ENCODE measurements around the gene TMEM143. TPM values are rescaled to one million over a fixed set of nuclear protein-coding genes. Genes with fewer than 3 reads are reported as not detected.
"Not testable (repeated sequence)": the region's sequence is repeated elsewhere in the genome, so short reads cannot be mapped to it uniquely, and the experiment has no call there.

TMEM143 gene
- polyA plus RNA-seq, 1 donor = 10.3 TPM

DNA sequence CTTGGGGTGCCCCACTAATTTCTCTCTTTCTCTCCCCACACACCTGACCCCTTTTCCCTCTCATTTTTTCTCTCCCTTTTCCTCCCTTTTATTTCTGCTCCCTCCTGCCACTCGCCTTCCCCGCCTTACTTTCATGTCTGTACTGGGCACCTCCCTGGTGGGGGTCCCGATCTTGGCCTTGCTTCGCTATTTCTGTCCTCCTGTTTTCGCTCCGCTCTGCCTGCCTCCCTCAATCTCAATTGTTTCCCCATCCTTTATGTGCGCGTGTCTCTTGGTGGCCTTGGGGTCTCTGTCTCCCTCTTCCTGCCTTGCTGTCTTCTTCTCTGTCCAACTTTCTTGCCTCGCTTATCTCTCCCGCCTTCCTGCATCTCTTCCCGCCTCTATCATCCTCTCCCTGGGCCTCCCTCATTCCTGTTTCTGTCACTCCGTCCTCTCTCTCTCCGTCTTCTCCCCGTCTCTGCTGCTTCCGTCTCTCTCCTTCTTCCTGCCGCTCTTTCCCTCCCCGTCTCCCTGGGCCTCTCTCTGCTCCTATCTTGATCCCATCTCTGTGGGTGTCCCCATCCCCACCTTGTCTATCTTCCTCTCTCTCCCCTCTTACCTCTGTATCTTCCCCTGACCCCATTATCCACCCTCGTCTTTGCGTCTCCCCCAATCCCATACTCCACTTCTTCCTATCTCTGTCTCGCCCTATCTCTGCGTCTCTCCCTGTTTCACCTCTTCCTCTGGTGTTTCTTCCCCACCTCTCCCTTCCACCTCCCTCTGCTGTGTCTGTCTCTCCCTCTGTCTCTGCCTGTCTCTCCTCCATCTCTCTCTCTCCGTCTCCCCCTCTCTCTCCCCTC, 33.7 kb upstream of the TMEM143 start:
- H3K4me1 ChIP-seq (ENCODE audit: control insufficient read depth, insufficient read depth, low read length) = peaks cover 27% of the 10 kb centered on the region
- H3K4me3 ChIP-seq (ENCODE audit: low read length) = peak overlapping the region; percentile 22
- no peak overlapping the region for H3K27ac ChIP-seq (ENCODE audit: low read length)
- H3K36me3 ChIP-seq (ENCODE audit: control insufficient read depth, insufficient read depth, low read length) = no peaks in the 10 kb centered on the region
- peaks cover 16% of the 10 kb centered on the region for H3K9me3 ChIP-seq (ENCODE audit: control insufficient read depth, low read depth, low read length)
- H3K27me3 ChIP-seq (ENCODE audit: control insufficient read depth, insufficient read depth, low read length) = peaks cover 57% of the 10 kb centered on the region
- no peak for DNase-seq
- WGBS (ENCODE audit: insufficient coverage, low lambda C conversion rate) = 45% methylated on average over 17 of the region's 22 CpGs

DNA sequence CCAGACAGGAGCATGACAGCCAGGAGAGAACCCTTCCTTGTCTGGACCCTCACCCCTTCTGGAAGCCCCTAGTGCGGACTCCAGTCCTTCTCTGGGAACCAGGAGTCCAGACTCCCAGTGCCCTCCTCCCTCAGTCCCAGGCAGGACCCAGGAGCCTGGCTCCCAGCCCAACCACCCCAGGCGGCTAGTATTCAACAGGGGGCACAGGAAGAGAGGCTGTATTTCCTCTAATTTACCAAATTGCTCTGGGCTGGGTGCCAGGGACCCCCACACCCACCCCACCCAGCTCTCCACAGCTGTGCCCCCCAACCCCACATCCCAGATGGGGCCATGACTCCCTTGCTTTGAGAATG, 33.1 kb upstream of the TMEM143 start:
- H3K4me3 ChIP-seq (ENCODE audit: low read length) = no peak overlapping the region
- WGBS (ENCODE audit: insufficient coverage, low lambda C conversion rate) = no CpG with 5 or more reads among the region's 2 CpGs
- no peaks in the 10 kb centered on the region for H3K36me3 ChIP-seq (ENCODE audit: control insufficient read depth, insufficient read depth, low read length)
- no peak for DNase-seq
- H3K27me3 ChIP-seq (ENCODE audit: control insufficient read depth, insufficient read depth, low read length) = peaks cover 61% of the 10 kb centered on the region
- peaks cover 27% of the 10 kb centered on the region for H3K4me1 ChIP-seq (ENCODE audit: control insufficient read depth, insufficient read depth, low read length)
- no peak overlapping the region for H3K27ac ChIP-seq (ENCODE audit: low read length)
- peaks cover 16% of the 10 kb centered on the region for H3K9me3 ChIP-seq (ENCODE audit: control insufficient read depth, low read depth, low read length)

DNA sequence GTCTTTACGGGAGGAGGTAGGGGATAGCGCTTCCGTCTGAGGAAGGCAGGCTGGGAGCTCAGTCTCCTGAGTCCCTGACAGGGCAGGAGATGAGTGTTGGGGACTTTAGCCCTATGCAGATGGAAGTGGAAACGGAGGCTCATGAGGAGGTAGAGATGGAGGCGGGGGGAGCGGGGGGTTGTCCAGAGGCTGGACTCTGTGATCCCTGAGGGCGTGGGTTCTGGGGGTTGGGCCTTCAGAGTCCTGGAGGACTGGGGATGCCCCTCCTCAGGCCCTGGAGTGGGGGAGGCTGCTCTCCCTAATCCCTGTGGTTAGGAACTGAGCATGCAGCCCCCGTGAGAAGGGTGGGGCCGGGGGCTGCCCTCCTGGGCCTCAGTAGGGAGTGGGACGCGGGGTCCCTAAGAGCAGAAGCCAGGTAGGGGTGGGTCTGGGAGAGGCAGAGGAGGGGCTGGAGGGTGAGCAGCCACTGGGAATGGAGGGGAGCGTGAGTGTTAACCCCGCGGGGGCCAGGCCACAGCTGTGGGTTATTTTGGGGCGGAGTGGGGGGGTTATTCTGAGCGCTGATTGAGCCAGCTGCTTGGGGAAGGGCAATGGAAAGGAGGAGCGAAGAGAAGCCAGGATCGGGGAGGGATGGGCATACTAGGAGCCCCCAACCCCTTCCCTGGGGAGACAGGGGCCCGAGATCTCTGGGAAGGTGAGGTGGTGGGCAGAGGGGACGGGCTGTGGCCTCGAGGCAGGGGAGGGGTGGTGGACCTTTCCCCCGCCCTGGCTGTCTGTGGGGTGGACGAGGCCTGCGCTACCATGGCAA, 32.5 kb upstream of the TMEM143 start:
- Histone ChIP-seq H3K9me3 (ENCODE audit: control insufficient read depth, low read depth, low read length) (peaks cover 16% of the 10 kb centered on the region), H3K4me1 (ENCODE audit: control insufficient read depth, insufficient read depth, low read length) (peaks cover 27% of the 10 kb centered on the region), H3K27me3 (ENCODE audit: control insufficient read depth, insufficient read depth, low read length) (peaks cover 61% of the 10 kb centered on the region), H3K36me3 (ENCODE audit: control insufficient read depth, insufficient read depth, low read length) (no peaks in the 10 kb centered on the region), H3K27ac (ENCODE audit: low read length) (no peak overlapping the region), H3K4me3 (ENCODE audit: low read length) (no peak overlapping the region)
- peak in 1 of 2 donors; percentile 54 for DNase-seq
- no CpG with 5 or more reads among the region's 24 CpGs for WGBS (ENCODE audit: insufficient coverage, low lambda C conversion rate)

DNA sequence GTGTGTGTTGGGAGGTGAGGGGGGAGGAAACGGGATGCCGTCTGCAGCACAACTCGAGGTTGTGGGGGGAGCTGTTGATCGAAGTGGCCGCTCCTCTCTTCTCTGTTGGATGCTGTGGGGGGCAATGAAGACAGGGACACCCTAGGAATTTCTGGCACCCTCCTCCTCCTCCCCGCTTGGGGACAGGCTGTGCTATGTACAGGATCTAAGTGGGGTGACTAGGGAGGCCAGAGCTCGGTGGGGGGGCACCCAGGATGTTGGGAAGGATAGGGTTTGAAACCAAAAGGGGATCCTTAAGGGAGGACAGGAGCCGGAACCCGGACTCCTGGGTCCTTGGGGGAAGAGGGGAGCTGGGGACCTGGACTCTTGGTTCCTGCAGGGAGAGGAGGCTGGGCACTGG, 31.8 kb upstream of the TMEM143 start:
- Histone ChIP-seq H3K27me3 (ENCODE audit: control insufficient read depth, insufficient read depth, low read length) (peaks cover 61% of the 10 kb centered on the region), H3K36me3 (ENCODE audit: control insufficient read depth, insufficient read depth, low read length) (no peaks in the 10 kb centered on the region), H3K4me3 (ENCODE audit: low read length) (no peak overlapping the region), H3K27ac (ENCODE audit: low read length) (no peak overlapping the region), H3K9me3 (ENCODE audit: control insufficient read depth, low read depth, low read length) (peaks cover 16% of the 10 kb centered on the region), H3K4me1 (ENCODE audit: control insufficient read depth, insufficient read depth, low read length) (peaks cover 27% of the 10 kb centered on the region)
- no peak for DNase-seq
- no CpG with 5 or more reads among the region's 9 CpGs for whole genome bisulfite sequencing (ENCODE audit: insufficient coverage, low lambda C conversion rate)

DNA sequence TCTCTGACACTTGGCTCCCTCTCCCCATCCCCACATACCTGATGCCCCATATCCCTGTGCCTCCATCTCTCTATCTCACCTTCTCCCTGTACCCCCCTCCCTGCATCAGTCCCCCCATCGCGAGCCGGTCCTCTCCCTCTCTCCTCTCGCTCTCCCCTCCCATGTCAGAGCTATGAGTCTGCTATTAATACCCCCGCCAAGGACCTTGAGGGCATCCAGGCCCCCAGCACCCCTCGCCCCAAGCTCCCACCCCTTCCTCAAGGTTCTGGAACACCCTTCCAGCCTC, 31.4 kb upstream of the TMEM143 start:
- Histone ChIP-seq H3K27ac (ENCODE audit: low read length) (no peak overlapping the region), H3K27me3 (ENCODE audit: control insufficient read depth, insufficient read depth, low read length) (peaks cover 61% of the 10 kb centered on the region), H3K9me3 (ENCODE audit: control insufficient read depth, low read depth, low read length) (peaks cover 16% of the 10 kb centered on the region), H3K36me3 (ENCODE audit: control insufficient read depth, insufficient read depth, low read length) (no peaks in the 10 kb centered on the region), H3K4me3 (ENCODE audit: low read length) (no peak overlapping the region), H3K4me1 (ENCODE audit: control insufficient read depth, insufficient read depth, low read length) (peaks cover 27% of the 10 kb centered on the region)
- no CpG with 5 or more reads among the region's 6 CpGs for WGBS (ENCODE audit: insufficient coverage, low lambda C conversion rate)
- DNase-seq = no peak

GRCh38 chr19:48394331-48395169, 30.8 kb upstream of the TMEM143 start:
- WGBS (ENCODE audit: insufficient coverage, low lambda C conversion rate) = no CpG with 5 or more reads among the region's 38 CpGs
- Histone ChIP-seq H3K27me3 (ENCODE audit: control insufficient read depth, insufficient read depth, low read length) (peaks cover 61% of the 10 kb centered on the region), H3K4me3 (ENCODE audit: low read length) (no peak overlapping the region)

DNA sequence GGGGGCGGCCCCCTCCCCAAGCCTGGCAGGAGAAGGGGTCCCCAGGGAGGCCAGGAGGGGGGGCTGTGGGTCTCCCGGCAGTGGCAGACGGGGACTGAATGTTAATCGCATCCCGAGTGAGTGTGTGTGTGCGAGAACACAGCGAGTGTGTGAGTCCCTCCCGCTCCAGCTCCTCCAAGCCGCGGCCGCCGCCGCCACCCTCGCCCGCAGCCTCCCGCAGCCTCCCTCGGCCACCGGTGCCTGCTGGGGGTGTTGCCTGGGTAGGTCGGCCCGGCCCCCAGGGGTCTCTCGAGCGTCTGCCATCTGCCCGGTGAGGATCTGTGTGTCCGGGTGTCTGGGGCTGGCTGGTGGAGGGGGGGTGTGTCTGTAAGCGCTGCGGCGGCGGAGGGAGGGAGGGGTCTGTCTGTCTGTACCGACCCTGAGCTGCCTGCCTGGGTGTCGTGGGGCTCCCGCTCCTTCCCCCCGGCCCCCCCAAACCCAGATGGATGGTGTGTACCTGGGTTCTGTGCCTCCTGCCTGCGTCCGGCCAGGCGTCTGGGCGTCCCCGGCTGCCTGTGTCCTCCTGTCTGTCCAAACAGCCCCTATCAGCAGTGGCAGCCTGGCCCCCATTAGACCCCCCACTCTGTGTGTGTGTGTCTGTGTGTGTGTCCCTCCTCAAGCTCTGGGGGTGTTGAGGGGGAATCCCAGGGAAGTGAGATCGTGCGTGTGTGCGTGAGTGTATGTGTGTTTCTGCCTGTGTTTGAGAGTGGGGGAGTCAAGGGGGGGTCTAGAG, 30.0 kb upstream of the TMEM143 start, which contains the start of gene GRIN2D:
Gene GRIN2D, plus strand, starts transcription at position 110 of the 772 bp plus-strand sequence. CDS start 4,725 bp downstream, outside the sequence.
- Histone ChIP-seq H3K36me3 (ENCODE audit: control insufficient read depth, insufficient read depth, low read length) (peaks cover 6% of the 10 kb centered on the region), H3K4me3 (ENCODE audit: low read length) (no peak within 1 kb of the TSS), H3K9me3 (ENCODE audit: control insufficient read depth, low read depth, low read length) (peaks cover 8% of the 10 kb centered on the region), H3K27me3 (ENCODE audit: control insufficient read depth, insufficient read depth, low read length) (peaks cover 61% of the 10 kb centered on the region), H3K4me1 (ENCODE audit: control insufficient read depth, insufficient read depth, low read length) (peaks cover 27% of the 10 kb centered on the region), H3K27ac (ENCODE audit: low read length) (no peak within 1 kb of the TSS)
- no CpG with 5 or more reads among the region's 40 CpGs for WGBS (ENCODE audit: insufficient coverage, low lambda C conversion rate)
- DNase-seq = peak in 1 of 2 donors; percentile 29

More at GRCh38 chr19:48394331-48395169, 30.8 kb upstream of the TMEM143 start:
- Histone ChIP-seq H3K4me1 (ENCODE audit: control insufficient read depth, insufficient read depth, low read length) (peaks cover 27% of the 10 kb centered on the region), H3K9me3 (ENCODE audit: control insufficient read depth, low read depth, low read length) (peaks cover 15% of the 10 kb centered on the region), H3K27ac (ENCODE audit: low read length) (no peak overlapping the region), H3K36me3 (ENCODE audit: control insufficient read depth, insufficient read depth, low read length) (no peaks in the 10 kb centered on the region)
- DNase-seq = no peak

- H3K27me3 ChIP-seq (ENCODE audit: control insufficient read depth, insufficient read depth, low read length) = peaks cover 59% of the 10 kb centered on the region
- no peak overlapping the region for H3K4me3 ChIP-seq (ENCODE audit: low read length)
- no peak for DNase-seq
- no CpG with 5 or more reads among the region's 15 CpGs for WGBS (ENCODE audit: insufficient coverage, low lambda C conversion rate)
- peaks cover 8% of the 10 kb centered on the region for H3K9me3 ChIP-seq (ENCODE audit: control insufficient read depth, low read depth, low read length)
- H3K4me1 ChIP-seq (ENCODE audit: control insufficient read depth, insufficient read depth, low read length) = peaks cover 25% of the 10 kb centered on the region
- H3K36me3 ChIP-seq (ENCODE audit: control insufficient read depth, insufficient read depth, low read length) = peaks cover 8% of the 10 kb centered on the region
- no peak overlapping the region for H3K27ac ChIP-seq (ENCODE audit: low read length)
These were observed 29.3 kb upstream of the TMEM143 start for GRCh38 chr19:48392860-48393558.

DNA sequence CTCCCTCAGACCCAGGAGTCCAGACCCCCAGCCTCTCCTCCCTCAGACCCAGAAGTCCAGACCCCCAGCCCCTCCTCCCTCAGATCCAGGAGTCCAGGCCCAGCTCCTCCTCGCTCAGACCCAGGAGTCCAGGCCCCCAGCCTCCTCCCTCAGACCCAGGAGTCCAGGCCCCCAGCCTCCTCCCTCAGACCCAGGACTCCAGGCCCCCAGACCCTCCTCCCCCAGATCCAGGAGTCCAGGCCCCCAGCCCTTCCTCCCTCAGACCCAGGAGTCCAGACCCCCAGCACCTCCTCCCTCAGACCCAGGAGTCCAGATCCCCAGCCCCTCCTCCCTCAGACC, 28.2 kb upstream of the TMEM143 start:
- DNase-seq; H3K4me3 ChIP-seq (ENCODE audit: low read length); H3K27ac ChIP-seq (ENCODE audit: low read length); H3K9me3 ChIP-seq (ENCODE audit: control insufficient read depth, low read depth, low read length): not testable (repeated sequence)
- WGBS (ENCODE audit: insufficient coverage, low lambda C conversion rate) = no CpG with 5 or more reads among the region's 1 CpG
- Histone ChIP-seq H3K36me3 (ENCODE audit: control insufficient read depth, insufficient read depth, low read length) (peaks cover 17% of the 10 kb centered on the region), H3K27me3 (ENCODE audit: control insufficient read depth, insufficient read depth, low read length) (peaks cover 49% of the 10 kb centered on the region), H3K4me1 (ENCODE audit: control insufficient read depth, insufficient read depth, low read length) (peaks cover 20% of the 10 kb centered on the region)

Data from large intestine (tissue), 3 donors.